Effector CD8-positive, alpha-beta T cell (primary cell): ENCODE results near the gene CDCA8.
"Not testable (repeated sequence)": the region's sequence is repeated elsewhere in the genome, so short reads cannot be mapped to it uniquely, and the experiment has no call there.

Experiments
- DNase-seq: peaks from one replicate; lab custom pipeline; 2025; lab: John Stamatoyannopoulos, UW

Gene CDCA8

GRCh38 chr1:37673920-37674319, 18.4 kb upstream of the CDCA8 start:
- peak; percentile 29 for DNase-seq

DNA sequence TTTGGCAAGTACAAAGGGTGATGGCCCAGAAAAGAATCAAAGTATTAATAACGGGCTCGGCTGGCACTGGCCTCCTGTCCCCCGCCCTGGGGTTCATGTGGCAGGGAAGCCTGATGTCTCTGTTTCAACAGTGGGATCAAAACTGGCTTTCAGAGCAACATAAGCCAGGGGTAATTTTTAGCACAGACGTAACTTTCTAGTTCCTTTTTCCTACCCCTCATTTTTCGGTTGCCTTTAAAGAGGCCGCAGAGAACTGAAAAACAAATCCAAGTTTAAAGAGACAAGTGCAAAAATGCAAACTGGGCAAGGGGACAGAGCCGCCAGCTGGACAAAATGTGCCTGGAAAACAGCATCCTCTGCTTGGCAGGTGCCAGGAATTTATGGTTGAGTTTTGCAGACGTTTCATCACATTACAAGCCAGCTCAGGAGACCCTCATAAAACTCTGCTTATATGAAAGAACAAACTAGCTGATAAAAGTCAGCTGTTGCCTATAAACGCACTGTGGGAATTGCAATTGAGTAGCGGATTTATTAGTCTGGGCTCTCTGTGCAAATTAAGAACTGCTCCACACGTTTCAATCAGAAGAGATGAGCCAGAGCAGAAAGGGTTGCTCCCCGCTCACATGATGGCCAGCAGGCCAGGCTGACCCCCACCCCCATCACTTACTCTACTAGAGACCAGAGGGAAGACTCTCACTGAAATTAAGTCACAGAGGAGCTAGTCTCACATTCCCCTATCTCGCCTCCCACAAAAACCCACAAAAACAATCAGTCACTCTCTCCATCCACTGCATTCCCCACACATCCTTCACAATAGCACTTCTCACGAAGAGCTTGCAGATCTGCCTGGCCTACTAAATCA, 15.8 kb upstream of the CDCA8 start:
- DNase-seq, result no peak

- DNase-seq, result no peak
These were observed 15.2 kb upstream of the CDCA8 start for GRCh38 chr1:37677143-37677439.

DNA sequence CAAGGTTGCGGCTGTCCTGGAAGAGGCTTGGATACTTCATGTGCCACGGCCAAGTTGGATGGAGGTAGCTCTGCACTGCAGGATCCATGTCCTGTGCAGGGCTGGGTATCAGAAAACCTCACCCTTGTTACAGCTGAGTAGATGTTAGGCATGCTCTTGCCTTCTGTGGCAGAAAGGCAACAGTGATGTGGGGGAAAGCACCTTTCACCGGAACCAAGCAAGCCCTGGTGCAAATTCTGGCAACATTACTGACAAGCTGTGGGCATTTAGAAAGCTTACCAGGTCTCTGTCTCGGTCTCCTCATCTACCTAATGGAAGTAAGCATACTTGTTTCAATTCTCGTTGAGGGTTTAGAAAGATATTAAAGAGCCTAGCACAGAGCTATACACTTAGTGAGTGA, 14.5 kb upstream of the CDCA8 start:
- no peak for DNase-seq

GRCh38 chr1:37680933-37681332, 11.4 kb upstream of the CDCA8 start:
- no peak for DNase-seq

DNA sequence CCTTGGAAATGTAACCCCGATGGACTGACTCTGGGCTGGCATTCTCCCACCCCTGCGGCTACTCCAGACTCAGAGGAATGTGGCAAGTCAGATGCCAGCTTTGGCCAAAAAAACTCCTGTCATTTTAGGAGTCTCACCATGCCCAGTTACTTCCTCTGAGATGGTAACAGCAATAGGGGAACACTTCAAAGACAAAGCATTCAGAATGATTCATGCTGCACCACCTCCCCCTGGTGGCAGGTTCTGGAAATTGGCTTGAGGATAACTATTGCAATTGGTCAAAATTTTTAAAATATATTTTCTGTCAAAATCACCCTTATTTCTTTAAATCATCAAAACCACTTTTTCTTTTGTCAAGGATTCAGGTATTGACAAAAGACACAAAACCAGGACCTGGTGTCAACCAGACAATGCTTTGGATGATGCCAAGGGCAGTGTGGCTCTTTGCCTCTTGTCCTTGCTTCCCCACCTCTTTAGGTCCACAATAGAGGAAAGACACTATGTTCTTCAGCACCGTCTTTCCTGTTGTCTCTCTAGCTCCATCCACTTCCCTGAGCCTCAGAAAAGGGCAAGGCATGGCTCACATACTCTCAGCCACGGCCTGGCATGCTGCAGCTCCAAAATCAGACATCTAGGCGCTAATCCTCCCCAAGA, 9.9 kb upstream of the CDCA8 start:
- peak; percentile 69 for DNase-seq

DNA sequence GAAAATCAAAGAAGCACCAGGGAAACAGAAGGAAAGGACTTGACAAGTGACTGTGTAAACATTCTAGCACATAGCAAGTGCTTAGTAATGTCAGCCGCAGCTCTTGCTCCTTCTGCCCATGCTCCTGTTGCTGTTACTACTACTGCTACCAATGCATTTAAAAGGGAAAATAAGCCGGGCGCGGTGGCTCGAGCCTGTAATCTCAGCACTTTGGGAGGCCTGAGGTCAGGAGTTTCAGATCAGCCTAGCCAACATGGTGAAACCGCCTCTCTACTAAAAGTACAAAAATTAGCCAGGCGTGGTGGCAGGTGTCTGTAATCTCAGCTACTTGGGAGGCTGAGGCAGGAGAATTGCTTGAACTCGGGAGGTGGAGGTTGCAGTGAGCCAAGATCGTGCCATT, 8.1 kb upstream of the CDCA8 start:
- not testable (repeated sequence) for DNase-seq

DNA sequence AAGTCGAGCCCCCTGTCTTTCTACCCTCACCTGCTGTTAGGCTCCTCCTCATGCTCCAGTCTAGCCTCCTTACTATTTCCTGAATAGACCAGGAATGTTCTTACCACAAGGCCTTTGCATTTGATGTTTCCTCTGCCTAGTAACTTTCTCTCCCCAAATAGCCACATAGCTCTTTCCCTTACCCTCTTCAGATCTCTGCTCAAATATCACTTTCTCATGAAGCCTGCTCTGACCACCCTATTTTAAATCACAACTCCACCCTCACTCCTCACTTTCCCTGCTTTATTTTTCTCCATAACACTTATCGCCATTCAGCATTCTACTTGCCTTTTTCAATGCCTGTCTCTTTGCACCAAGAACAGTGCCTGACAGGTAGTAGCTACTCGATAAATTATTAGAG, 6.6 kb upstream of the CDCA8 start:
- DNase-seq, result no peak

GRCh38 chr1:37687764-37688163, 4.6 kb upstream of the CDCA8 start:
- DNase-seq, result not testable (repeated sequence)

DNA sequence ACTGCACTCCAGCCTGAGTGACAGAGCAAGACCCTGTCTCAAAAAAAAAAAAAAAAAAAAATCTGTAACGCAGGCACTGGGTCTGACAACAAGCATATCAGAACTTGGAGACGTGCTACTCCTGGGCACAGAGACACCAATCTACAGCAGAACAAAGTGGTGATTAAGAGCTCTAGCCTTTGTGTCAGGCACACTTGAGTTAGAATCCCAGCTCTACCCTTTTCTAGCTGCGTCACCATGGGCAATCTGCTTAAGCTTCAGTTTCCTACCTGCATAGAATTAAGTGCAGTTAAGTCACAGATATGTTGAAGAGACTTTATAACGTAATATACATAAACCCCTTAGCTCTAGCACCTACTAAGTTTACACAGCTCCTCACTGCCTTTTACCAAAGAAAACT, 3.4 kb upstream of the CDCA8 start:
- no peak for DNase-seq

DNA sequence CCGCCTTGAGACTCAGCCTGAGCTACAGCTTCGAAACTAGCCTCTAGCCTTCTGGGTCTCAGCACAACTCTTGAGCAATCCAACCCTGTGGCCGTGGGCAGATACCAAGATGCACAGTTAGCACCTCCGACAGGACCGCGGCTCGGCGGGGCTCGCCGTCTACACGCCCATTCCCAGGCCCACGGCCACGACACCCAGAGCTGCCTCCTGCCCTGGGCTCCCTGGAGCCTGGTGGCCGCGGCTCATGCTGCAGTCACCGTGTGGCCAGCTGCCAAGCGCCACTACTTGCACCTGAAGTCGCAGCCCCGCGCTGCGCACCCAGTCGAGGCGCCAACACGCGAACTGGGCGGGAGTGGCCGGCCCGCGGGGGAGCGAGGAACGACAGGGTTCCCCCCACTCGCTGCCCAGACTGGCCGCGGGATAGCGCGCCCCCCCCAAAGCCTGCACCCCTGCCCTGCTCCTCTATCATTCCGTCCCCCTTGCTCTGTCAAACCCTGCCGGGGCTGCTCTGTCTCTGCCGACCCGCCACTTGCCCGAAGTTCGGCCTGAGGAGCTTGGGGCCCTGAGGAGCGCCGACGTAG, 729 bp upstream of the CDCA8 start:
- DNase-seq, result no peak

DNA sequence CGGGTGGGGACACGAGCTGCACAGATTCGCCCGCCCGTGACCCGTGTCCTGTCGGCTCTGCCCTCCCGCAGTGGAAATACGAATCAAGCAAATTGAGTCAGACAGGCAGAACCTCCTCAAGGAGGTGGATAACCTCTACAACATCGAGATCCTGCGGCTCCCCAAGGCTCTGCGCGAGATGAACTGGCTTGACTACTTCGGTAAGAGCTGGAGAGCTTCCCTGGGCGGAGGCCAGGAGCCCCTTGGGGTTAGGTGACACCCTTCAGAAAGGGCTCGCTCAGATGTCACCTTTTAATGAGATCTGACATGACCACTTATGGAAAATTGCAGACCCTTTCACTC, 489 bp downstream of the CDCA8 start:
- DNase-seq, result no peak

- no peak for DNase-seq
These were observed 4.8 kb downstream of the CDCA8 start for GRCh38 chr1:37697090-37697489.

- no peak for DNase-seq
These were observed 5.4 kb downstream of the CDCA8 start for GRCh38 chr1:37697737-37698136.

- no peak for DNase-seq
These were observed 6.8 kb downstream of the CDCA8 start for GRCh38 chr1:37699147-37699546.

- no peak for DNase-seq
These were observed 8.7 kb downstream of the CDCA8 start for GRCh38 chr1:37701051-37701450.

GRCh38 chr1:37703061-37703460, 10.7 kb downstream of the CDCA8 start:
- no peak for DNase-seq

- DNase-seq, result no peak
These were observed 12.7 kb downstream of the CDCA8 start for GRCh38 chr1:37704966-37705365.

- no peak for DNase-seq
These were observed 13.1 kb downstream of the CDCA8 start for GRCh38 chr1:37705399-37705798.

DNA sequence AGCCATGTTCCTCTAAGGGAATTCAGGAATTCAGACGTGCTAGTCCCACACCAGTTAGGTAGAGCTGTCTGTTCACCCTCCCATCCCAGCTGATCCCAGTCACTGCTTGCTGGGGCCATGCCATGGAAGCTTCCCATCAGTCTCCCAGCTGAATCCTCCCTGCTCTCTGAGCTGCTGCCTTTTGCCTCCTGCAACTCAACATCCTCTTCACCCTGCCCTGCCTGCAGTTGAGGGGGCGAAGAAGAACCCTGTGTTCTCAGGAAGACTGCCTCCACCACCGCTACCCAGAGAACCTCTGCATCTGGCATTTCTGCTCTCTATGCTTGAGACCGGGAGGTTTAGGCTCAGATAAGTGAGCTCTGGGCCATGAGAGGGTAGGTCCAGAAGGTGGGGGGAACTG, 16.2 kb downstream of the CDCA8 start:
- DNase-seq, result no peak

GRCh38 chr1:37714226-37714625, 21.9 kb downstream of the CDCA8 start:
- DNase-seq, result no peak

- no peak for DNase-seq
These were observed 22.4 kb downstream of the CDCA8 start for GRCh38 chr1:37714689-37715088.

- no peak for DNase-seq
These were observed 24.0 kb downstream of the CDCA8 start for GRCh38 chr1:37716321-37716720.

- no peak for DNase-seq
These were observed 25.3 kb downstream of the CDCA8 start for GRCh38 chr1:37717631-37718030.
